GM21576 (cell line): Measurements from ENCODE around the gene MIGA1.
"Not testable (repeated sequence)": the region's sequence is repeated elsewhere in the genome, so short reads cannot be mapped to it uniquely, and the experiment has no call there.

Source experiments
- ATAC-seq: cut with Tn5 transposase; IDR thresholded peaks from one replicate; pipeline ENCODE4 v1.9.1; 2021; ENCODE audit warnings: mild to moderate bottlenecking, moderate library complexity; ENCODE audit not compliant: unreplicated experiment

Gene MIGA1

GRCh38 chr1:77796695-77797405 is 17.4 kb downstream of the MIGA1 start:
- ATAC-seq: no peak

DNA sequence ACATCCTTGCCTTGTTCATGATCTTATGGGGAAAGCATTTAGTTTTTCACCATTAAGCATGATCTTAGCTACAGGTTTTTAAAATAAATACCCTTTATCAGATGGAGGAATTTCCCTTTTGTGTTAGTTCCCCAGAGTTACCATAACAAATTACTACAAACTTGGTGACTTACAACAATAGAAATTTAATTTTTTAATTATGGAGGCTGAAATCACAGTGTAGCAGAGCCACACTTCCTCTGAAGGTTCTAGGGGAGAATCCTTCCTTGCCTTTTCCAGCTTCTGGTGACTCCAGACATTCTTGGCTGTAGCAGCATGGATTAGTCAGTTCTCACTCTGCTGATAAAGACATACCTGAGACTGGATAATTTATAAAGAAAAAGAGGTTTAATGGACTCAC is 18.5 kb downstream of the MIGA1 start:
- no peak for ATAC-seq

- ATAC-seq: no peak
Observed at GRCh38 chr1:77802026-77802425, 22.6 kb downstream of the MIGA1 start.

GRCh38 chr1:77803371-77803770 is 23.9 kb downstream of the MIGA1 start:
- ATAC-seq: no peak

DNA sequence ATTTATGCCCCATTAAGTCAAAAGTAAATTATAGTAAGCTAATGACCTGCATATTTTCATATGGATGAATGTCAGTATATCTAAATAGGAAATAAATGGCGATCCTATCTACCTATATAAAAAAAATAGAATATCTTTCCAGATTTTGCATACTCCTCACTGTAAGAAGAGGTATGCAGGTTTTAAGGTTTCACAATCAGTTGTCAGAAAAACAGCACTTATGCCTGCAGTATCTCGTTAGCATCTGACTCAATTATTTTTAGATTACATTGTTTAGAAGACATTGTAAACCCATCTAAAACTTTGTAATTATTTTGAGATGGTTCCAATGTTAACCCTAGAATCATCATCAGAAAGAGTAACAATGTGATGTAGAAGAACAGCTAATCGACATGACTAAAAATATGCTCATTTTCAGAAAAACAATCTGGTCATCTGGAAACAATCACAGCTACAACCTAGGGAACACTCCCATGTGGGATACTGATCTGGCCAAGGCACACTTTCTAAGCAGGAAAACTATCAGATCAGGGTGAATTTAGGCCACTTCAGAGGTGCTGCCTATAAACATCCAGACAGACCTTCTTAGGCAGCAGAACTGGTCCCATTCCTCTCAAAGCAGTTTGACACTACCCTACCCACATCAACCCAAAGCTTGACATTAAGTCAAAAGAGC is 30.5 kb downstream of the MIGA1 start:
- ATAC-seq: not testable (repeated sequence)

DNA sequence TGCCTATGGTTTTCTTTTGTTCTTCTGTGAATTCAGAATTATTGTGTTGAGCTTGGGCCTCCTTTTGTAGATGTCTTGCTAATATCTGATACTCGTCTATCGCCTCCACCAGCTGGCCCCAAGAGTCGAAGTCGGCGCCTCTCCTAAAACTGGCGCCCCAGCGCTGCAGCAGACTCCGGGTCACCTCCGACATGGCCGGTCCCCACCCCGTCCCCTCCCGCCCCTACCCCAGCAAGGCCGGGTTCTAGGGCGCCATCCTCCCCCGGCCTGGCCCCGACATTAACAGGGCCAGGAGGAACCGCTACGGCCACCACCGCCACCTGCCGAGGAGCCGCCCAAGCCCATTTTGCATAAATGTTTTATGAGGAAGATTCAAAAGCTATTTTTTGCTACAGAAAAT is 32.1 kb downstream of the MIGA1 start:
- not testable (repeated sequence) for ATAC-seq

- ATAC-seq: no peak
Observed at GRCh38 chr1:77817368-77818209, 38.1 kb downstream of the MIGA1 start.

DNA sequence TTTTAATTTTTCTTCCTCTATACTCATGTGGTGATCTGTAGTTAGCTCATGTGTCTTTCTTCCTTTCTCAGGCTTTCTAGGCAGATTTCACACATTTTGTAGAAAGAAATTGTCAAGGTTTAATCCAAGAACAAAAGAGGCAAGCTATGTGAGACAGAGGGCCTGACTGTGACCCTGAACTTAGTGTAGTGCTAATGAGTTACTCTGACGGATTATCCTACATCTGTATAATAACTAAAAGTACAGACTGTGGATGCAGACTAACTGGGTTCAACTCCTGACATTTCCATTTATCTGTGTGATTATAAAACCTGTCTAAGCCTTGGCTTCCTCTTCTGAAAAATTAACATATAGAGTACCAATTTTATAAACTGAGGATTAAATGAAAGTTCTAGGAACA is 40.7 kb downstream of the MIGA1 start:
- no peak for ATAC-seq

DNA sequence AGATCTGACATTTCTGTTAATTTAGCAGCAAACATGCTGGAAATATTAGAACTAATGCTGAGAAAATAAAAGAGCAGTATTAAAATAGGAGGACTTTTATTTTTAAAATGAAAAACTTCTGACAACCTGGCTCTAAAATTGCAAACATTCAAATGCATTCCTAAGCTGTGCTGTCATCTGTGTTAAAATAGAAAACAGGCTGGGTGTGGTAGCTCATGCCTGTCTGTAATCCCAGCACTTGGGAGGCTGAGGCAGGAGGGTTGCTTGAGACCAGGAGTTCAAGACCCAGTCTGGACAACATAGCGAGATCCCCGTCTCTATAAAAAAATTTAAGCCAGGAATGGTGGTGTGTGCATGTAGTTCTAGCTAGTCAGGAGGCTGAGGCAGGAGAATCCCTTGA is 44.6 kb downstream of the MIGA1 start:
- no peak for ATAC-seq

- ATAC-seq: no peak
Observed at GRCh38 chr1:77824694-77825093, 45.2 kb downstream of the MIGA1 start.

DNA sequence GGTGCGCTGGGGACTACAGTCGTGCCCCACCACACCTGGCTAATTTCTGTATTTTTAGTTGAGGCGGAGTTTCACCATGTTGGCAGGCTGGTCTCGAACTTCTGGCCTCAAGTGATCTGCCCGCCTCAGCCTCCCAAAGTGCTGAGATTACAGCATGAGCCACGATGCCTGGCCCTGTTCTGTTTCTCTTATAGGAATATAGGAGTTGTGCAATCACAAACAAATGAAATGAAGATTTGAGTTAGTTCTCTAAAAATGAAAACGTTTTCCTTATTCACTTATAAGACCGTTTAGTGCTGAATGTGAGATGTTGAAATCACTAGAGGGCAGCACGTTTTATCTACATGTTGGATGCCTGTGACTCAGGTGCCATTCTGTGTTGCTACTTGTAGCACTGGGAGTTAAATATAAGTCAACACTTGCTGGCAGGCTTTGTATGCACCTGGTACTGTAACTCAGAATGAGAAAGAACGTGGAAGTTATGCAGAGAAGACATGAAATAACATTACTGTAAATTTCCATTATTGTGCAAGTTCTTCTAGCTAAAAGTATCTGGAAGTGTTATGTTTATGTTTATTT is 45.8 kb downstream of the MIGA1 start:
- ATAC-seq: peak; percentile 56

GRCh38 chr1:77826851-77827250 is 47.4 kb downstream of the MIGA1 start:
- ATAC-seq: not testable (repeated sequence)

DNA sequence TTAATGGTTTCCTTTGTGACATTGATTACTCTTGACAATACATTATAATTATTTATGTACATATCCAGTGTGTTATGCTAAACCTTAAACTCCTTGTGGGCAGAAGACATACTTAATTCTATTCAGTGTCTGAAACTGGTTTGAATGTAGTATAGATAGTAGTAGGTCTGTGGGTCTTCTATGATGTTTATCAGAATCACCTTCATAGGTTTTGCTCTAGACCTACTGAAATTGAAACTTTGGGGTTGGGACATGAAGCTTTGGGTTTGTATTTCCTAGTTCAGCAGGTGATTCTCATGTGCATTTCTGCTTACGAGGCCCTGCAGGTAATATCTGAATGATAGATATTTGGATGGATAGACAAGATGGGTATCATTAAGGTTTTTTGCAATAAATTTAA is 48.6 kb downstream of the MIGA1 start:
- no peak for ATAC-seq

DNA sequence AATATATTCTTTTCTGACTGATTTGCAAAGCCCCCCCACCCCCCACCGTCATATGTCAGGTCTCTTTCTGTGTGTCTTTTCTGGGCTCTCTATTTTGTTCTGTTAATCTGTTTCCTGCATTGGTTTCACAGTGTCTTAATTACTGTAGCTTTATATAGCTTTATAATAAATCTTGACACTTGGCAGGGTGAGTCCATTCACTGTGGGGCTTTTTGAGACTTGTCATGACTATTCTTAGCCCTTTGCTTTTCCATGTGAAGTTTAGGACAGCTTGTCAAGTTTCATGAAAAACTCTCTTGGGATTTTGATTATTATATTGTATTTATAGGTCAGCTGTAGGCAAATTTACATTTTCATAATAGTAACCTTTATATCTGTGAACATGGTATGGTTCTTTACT is 50.4 kb downstream of the MIGA1 start:
- no peak for ATAC-seq

DNA sequence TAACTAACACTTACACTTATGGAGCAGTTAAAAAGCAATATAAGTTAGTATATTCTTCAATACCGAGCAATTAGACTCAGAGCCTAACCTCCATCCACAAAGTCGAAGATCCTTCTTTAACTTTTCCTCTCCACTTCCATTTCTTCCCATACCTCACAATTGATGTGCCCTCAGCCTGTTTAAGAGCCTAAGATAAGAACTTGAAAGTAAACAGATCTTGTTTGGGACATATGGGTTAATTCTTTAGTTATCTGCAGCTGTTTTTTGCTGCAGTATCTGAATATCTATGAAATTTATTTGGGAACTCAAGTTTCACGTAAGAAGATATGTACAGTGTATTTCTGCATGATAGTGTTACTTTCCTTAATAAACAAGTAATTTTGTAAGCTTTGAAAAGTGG is 51.5 kb downstream of the MIGA1 start:
- ATAC-seq: no peak

DNA sequence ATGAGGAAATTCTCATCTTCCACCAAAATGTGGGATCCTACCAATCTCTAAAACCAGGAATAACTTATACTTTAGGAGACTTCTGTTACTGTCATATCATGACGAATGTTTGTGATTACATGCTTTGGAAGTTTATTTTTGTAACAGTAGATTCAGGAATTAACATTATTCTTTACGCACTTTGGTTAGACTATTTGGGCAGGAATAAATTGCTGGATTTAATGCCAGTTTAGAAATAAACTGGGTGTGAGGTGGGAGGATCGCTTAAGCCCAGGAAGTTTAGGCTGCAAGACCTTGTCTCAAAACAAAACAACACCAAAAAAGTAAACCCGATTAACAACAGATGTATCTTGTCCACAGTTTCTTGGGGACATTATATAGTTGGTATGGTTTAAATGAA is 52.1 kb downstream of the MIGA1 start:
- no peak for ATAC-seq

DNA sequence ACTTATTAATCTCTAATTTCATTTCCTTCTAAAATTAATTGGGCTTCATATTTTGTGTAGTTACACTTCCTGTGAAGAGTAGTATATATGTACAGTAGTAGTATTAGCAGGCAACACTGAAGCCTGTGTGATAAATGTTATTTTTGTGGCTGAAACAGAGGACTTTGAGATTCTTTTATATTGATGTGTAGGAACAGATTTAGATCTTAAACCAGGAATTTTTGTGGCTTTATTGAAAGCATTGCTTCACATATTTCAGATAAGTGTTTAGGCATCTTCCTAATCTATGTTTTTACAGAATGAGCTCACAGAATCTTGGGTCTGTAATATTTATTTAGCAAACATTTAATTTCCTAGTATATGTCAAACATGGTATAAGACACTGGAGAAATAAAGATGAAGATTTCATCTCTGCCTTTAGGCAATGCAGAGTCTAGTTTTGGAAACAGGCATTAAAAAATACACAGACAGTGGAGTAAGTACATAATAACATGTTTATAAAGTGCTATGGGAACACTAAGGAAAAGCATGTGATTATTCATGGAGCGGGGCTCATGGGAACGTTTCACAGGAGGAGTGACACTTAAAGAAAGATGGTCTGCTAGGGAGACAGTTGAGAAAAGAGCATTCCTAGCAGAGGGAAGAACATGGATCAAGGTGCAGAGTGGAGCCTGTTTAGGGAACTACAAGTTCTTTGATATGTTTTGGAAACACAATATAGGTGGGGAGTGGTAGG is 52.7 kb downstream of the MIGA1 start:
- no peak for ATAC-seq

- ATAC-seq: no peak
Observed at GRCh38 chr1:77832901-77833300, 53.5 kb downstream of the MIGA1 start.

DNA sequence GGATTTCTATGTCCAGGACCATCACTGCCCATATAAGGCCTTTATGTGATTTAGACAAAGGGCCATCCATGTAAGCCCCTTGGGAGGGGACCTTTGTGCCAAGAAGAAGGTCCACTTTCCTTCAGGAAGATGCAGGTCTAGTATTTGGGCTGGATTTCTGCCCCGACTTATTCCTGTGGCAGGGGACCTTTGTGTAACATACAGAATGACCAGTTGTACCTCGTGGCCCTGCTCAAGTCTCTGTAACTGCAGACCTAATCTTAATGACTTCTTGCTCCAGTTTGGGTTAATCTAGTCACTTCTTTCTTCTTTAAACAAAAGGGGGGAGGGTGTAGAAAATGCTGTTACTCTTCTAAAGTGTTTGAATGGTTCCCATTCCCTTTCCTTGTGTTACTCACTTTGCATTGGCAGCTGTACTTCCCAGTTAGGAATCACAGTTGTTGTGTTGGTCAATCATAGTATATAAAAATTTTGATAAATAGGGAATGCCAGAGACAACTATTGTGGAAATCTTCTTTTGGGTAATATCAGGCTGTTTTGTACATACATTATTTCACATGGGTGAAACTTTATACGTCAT is 54.2 kb downstream of the MIGA1 start:
- ATAC-seq: no peak

- ATAC-seq: no peak
Observed at GRCh38 chr1:77834771-77835334, 55.4 kb downstream of the MIGA1 start.
